HepG2 (cell line): ENCODE data around the gene PDGFB. TPM values are rescaled to one million over a fixed set of nuclear protein-coding genes. Genes with fewer than 3 reads are reported as not detected.

Source experiments
- ATAC-seq: fragments of 200-7000 bp; cut with Tn5 transposase; 3 replicates; pipeline ENCODE4 v1.9.1; 2020; ENCODE audit warnings: mild to moderate bottlenecking, moderate library complexity
- BruUV-seq: library from RNA; stranded (reverse); fragments of 400-500 nt; replicated peaks from 2 replicates; lab custom pipeline; 2021; lab: Mats Ljungman, UMichigan
- CTCF ChIA-PET: fragments of 300-600 bp; formaldehyde crosslinking; extraction: SDS; loops from one replicate; lab custom pipeline; 2021; ENCODE audit warnings: low total read pairs, inconsistent platforms, low intra/inter-chr PET ratio; lab: Yijun Ruan, JAX
- POLR2A ChIA-PET: fragments of 350-600 bp; sonication (Branson Sonifier 250); formaldehyde crosslinking; loops from one replicate; lab custom pipeline; 2020; ENCODE audit warnings: antibody characterized with exemption, inconsistent platforms; lab: Yijun Ruan, JAX
- DNase-seq: peaks from one replicate; pipeline ENCODE4 v3.0.0-alpha.2; 2015; ENCODE audit warnings: low spot score
- FAIRE-seq: peaks from 3 replicates; lab custom pipeline; 2011; peaks lifted over from hg19 to GRCh38; lab: Jason Lieb, UNC
- H2AFZ ChIP-seq: one replicate; pipeline ENCODE4 v1.6.1; 2011; ENCODE audit warnings: low read length, inconsistent platforms
- H3K27ac ChIP-seq: fragments of 300-600 bp; 3 replicates; pipeline ENCODE4 v1.8.0; 2011; ENCODE audit warnings: mixed run types, mild to moderate bottlenecking, mixed read lengths, low read length, inconsistent platforms; ENCODE audit not compliant: insufficient read depth; ENCODE audit errors: extremely low read length
- H3K27me3 ChIP-seq, 2 experiments: fragments of 200-600 bp in 1 of 2; 2 replicates in 1 of 2; 3 replicates in 1 of 2; pipeline versions ENCODE4 v1.6.0 to v1.8.0; 2011; ENCODE audit warnings: low read length in 2 of 2, mild to moderate bottlenecking in 2 of 2, moderate library complexity in 2 of 2, inconsistent platforms in 1 of 2; ENCODE audit not compliant: insufficient read depth in 2 of 2, control insufficient read depth in 1 of 2
- H3K36me3 ChIP-seq, 2 experiments: fragments of 200-600 bp in 1 of 2; replicated peaks in 1 of 2; 2 replicates in 1 of 2; 3 replicates in 1 of 2; pipeline versions ENCODE4 v1.5.1 to v1.8.0; 2011; ENCODE audit warnings: low read length in 2 of 2, inconsistent platforms in 1 of 2; ENCODE audit not compliant: insufficient read depth in 2 of 2, control insufficient read depth in 1 of 2
- H3K4me1 ChIP-seq: 2 replicates; pipeline ENCODE4 v1.5.1; 2012; ENCODE audit warnings: low read length, inconsistent platforms; ENCODE audit not compliant: insufficient read depth
- H3K4me2 ChIP-seq: 2 replicates; pipeline ENCODE4 v1.6.0; 2011; ENCODE audit warnings: low read depth, low read length, inconsistent platforms
- H3K4me3 ChIP-seq, 3 experiments: fragments of 200-600 bp in 1 of 3; sonication (generic), shearing (Covaris generic) in 1 of 3; replicated peaks in 1 of 3; 2 replicates each; pipeline ENCODE4 v1.5.1; 2011 to 2016; ENCODE audit warnings: low read length in 3 of 3, inconsistent platforms in 2 of 3, low read depth in 2 of 3, mild to moderate bottlenecking in 2 of 3, control low read depth in 1 of 3, mixed read lengths in 1 of 3; ENCODE audit not compliant: insufficient read depth in 1 of 3
- H3K79me2 ChIP-seq: one replicate; pipeline ENCODE4 v1.6.1; 2011; ENCODE audit warnings: low read length, inconsistent platforms; ENCODE audit not compliant: insufficient read depth
- H3K9ac ChIP-seq: 2 replicates; pipeline ENCODE4 v1.6.0; 2011; ENCODE audit warnings: mild to moderate bottlenecking, low read depth, low read length, inconsistent platforms; ENCODE audit not compliant: insufficient read depth
- H3K9me3 ChIP-seq: 2 replicates; pipeline ENCODE4 v1.5.1; 2012; ENCODE audit warnings: mild to moderate bottlenecking, low read length
- H4K20me1 ChIP-seq: 2 replicates; pipeline ENCODE4 v1.6.0; 2011; ENCODE audit warnings: inconsistent platforms, mild to moderate bottlenecking, low read length, moderate library complexity; ENCODE audit not compliant: insufficient read depth
- BRCA1 ChIP-seq: sonication (generic); formaldehyde crosslinking; IDR thresholded peaks from 2 replicates; pipeline ENCODE4 v1.4.0; 2020; ENCODE audit warnings: missing genetic modification reagents
- EZH2 ChIP-seq: conservative IDR thresholded peaks from 2 replicates; pipeline ENCODE4 v1.6.1; 2012; ENCODE audit warnings: mild to moderate bottlenecking, low read depth, low read length, moderate library complexity
- GATAD1 ChIP-seq: IDR thresholded peaks from 2 replicates; pipeline ENCODE4 v1.6.1; 2016; ENCODE audit warnings: missing genetic modification reagents, missing compliant biosample characterization
- GPN1 ChIP-seq: sonication (generic); formaldehyde crosslinking; IDR thresholded peaks from 2 replicates; pipeline ENCODE4 v1.5.1; 2020; ENCODE audit warnings: missing genetic modification reagents, borderline replicate concordance
- MAFF ChIP-seq: IDR thresholded peaks from 2 replicates; pipeline ENCODE4 v1.6.1; 2011; ENCODE audit warnings: low read depth, low read length, improper control_type of control experiment
- MLLT10 ChIP-seq: sonication (generic); formaldehyde crosslinking; IDR thresholded peaks from 2 replicates; pipeline ENCODE4 v1.4.0; 2020; ENCODE audit warnings: missing genetic modification reagents
- NAIF1 ChIP-seq: sonication (generic); formaldehyde crosslinking; IDR thresholded peaks from 2 replicates; pipeline ENCODE4 v1.5.0; 2020; ENCODE audit warnings: mild to moderate bottlenecking, missing genetic modification reagents, borderline replicate concordance
- NR3C1 ChIP-seq: sonication (generic); formaldehyde crosslinking; IDR thresholded peaks from 2 replicates; pipeline ENCODE4 v1.4.0; 2020; ENCODE audit warnings: missing genetic modification reagents
- RXRB ChIP-seq: IDR thresholded peaks from 2 replicates; pipeline ENCODE4 v1.6.1; 2016; ENCODE audit warnings: borderline replicate concordance, missing genetic modification reagents, missing compliant biosample characterization
- SETDB1 ChIP-seq: sonication (generic); formaldehyde crosslinking; IDR thresholded peaks from 2 replicates; pipeline ENCODE4 v1.5.1; 2020; ENCODE audit warnings: missing genetic modification reagents, mild to moderate bottlenecking, borderline replicate concordance
- ZNF275 ChIP-seq: sonication (generic); formaldehyde crosslinking; IDR thresholded peaks from 2 replicates; pipeline ENCODE4 v1.8.0; 2022; ENCODE audit warnings: missing genetic modification reagents, mild to moderate bottlenecking, inconsistent platforms, borderline replicate concordance
- ZNF382 ChIP-seq: sonication (generic); formaldehyde crosslinking; IDR thresholded peaks from 2 replicates; pipeline ENCODE4 v1.5.0; 2020; ENCODE audit warnings: missing genetic modification reagents, mild to moderate bottlenecking, borderline replicate concordance
- ZNF598 ChIP-seq: sonication (generic); formaldehyde crosslinking; IDR thresholded peaks from 2 replicates; pipeline ENCODE4 v1.5.1; 2020; ENCODE audit warnings: mild to moderate bottlenecking, missing genetic modification reagents, borderline replicate concordance
- ZNF816 ChIP-seq: sonication (generic); formaldehyde crosslinking; IDR thresholded peaks from 2 replicates; pipeline ENCODE4 v1.8.0; 2022; ENCODE audit warnings: missing genetic modification reagents, mild to moderate bottlenecking, borderline replicate concordance
- ZSCAN20 ChIP-seq: sonication (generic); formaldehyde crosslinking; IDR thresholded peaks from 2 replicates; pipeline ENCODE4 v1.4.0; 2020; ENCODE audit warnings: missing genetic modification reagents, mild to moderate bottlenecking, borderline replicate concordance
- WGBS: methylation state at CpG from one replicate; pipeline ENCODE4 v1.1.6; 2017; ENCODE audit warnings: low lambda C conversion rate; 5-methylcytosine and 5-hydroxymethylcytosine counted together
- in situ Hi-C: cut with HindIII; loops from 2 replicates; pipeline ENCODE4 v1.10.0; 2017; ENCODE audit warnings: low pct_unique_long_range_greater_than_20kb; ENCODE audit not compliant: extremely low pct_ligation_motif_present
- intact Hi-C: fragments of 100-400 bp; cut with micrococcal nuclease; formaldehyde crosslinking; loops from one replicate; pipeline ENCODE4 v1.10.0; 2022; ENCODE audit not compliant: unreplicated experiment
- polyA plus RNA-seq, 8 experiments: library from polyadenylated mRNA; depleted of rRNA in 3 of 8; stranded (reverse) in 7 of 8; unstranded in 1 of 8; fragments of >200 nt; fragmentation: Illumina TruSeq in 4 of 8; extraction: Trizol in 4 of 8; gene quantifications; 2 replicates each; pipeline versions ENCODE4 v1.2.1 to v1.2.3, GENCODE V29; 2011 to 2016; ENCODE audit warnings: low read depth in 4 of 8, missing spikeins in 1 of 8, mixed read lengths in 1 of 8; ENCODE audit not compliant: insufficient read depth in 1 of 8
- total RNA-seq, 5 experiments: library from RNA; depleted of rRNA; stranded (reverse); fragments of >200 nt; fragmentation: Illumina TruSeq; extraction: Trizol; gene quantifications; 2 replicates each; pipeline ENCODE4 v1.2.3, GENCODE V29; 2016; ENCODE audit warnings: low read depth in 1 of 5
- TF ChIP-seq, protein P1 (sequence below): sonication (generic); formaldehyde crosslinking; IDR thresholded peaks from 2 replicates; pipeline ENCODE4 v1.4.0; 2020; ENCODE audit warnings: mild to moderate bottlenecking, missing genetic modification reagents
- TF ChIP-seq, protein P2 (sequence below): sonication (generic); formaldehyde crosslinking; IDR thresholded peaks from 2 replicates; pipeline ENCODE4 v1.4.0; 2020; ENCODE audit warnings: missing genetic modification reagents, borderline replicate concordance

The PDGFB gene
- total and polyA plus RNA-seq, 2 of the 13 experiments (the other 11 are each of a cell fraction or from before 2014, with no cell fraction given), result 1.4 to 10.1 TPM

GRCh38 chr22:39276440-39277141 lies 31.8 kb upstream of the PDGFB start (continued):
- no peak for TF ChIP-seq NAIF1 (CRISPR knock-in tag)
- no peak for TF ChIP-seq NR3C1 (CRISPR knock-in tag)
- TF ChIP-seq ZNF275 (CRISPR knock-in tag), result no peak
- TF ChIP-seq ZNF382 (CRISPR knock-in tag), result no peak
- TF ChIP-seq BRCA1, result no peak
- TF ChIP-seq EZH2, result no peak
- no peak for TF ChIP-seq ZSCAN20 (CRISPR knock-in tag)
- no peak for TF ChIP-seq ZNF816
- no peak for TF ChIP-seq ZNF598 (CRISPR knock-in tag)
- no peak for TF ChIP-seq GPN1 (CRISPR knock-in tag)

- TF ChIP-seq, protein P1, sequence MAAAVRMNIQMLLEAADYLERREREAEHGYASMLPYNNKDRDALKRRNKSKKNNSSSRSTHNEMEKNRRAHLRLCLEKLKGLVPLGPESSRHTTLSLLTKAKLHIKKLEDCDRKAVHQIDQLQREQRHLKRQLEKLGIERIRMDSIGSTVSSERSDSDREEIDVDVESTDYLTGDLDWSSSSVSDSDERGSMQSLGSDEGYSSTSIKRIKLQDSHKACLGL (CRISPR knock-in tag), result no peak
- TF ChIP-seq MLLT10 (CRISPR knock-in tag) (no peak), SETDB1 (CRISPR knock-in tag) (no peak), GATAD1 (CRISPR knock-in tag) (no peak), RXRB (CRISPR knock-in tag) (no peak), MAFF (no peak)
- TF ChIP-seq, protein P2, sequence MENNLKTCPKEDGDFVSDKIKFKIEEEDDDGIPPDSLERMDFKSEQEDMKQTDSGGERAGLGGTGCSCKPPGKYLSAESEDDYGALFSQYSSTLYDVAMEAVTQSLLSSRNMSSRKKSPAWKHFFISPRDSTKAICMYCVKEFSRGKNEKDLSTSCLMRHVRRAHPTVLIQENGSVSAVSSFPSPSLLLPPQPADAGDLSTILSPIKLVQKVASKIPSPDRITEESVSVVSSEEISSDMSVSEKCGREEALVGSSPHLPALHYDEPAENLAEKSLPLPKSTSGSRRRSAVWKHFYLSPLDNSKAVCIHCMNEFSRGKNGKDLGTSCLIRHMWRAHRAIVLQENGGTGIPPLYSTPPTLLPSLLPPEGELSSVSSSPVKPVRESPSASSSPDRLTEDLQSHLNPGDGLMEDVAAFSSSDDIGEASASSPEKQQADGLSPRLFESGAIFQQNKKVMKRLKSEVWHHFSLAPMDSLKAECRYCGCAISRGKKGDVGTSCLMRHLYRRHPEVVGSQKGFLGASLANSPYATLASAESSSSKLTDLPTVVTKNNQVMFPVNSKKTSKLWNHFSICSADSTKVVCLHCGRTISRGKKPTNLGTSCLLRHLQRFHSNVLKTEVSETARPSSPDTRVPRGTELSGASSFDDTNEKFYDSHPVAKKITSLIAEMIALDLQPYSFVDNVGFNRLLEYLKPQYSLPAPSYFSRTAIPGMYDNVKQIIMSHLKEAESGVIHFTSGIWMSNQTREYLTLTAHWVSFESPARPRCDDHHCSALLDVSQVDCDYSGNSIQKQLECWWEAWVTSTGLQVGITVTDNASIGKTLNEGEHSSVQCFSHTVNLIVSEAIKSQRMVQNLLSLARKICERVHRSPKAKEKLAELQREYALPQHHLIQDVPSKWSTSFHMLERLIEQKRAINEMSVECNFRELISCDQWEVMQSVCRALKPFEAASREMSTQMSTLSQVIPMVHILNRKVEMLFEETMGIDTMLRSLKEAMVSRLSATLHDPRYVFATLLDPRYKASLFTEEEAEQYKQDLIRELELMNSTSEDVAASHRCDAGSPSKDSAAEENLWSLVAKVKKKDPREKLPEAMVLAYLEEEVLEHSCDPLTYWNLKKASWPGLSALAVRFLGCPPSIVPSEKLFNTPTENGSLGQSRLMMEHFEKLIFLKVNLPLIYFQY (CRISPR knock-in tag), result no peak
- Histone ChIP-seq H3K27ac (no peak overlapping the region), H3K4me1 (peaks cover 21% of the 10 kb centered on the region), H3K4me3 (no peak overlapping the region), H3K27me3 (peaks cover 9 to 36% of the 10 kb centered on the region in 2 experiments), H3K79me2 (no peaks in the 10 kb centered on the region), H4K20me1 (no peaks in the 10 kb centered on the region), H3K9me3 (no peaks in the 10 kb centered on the region), H3K36me3 (no peaks in the 10 kb centered on the region), H2AFZ (no peak overlapping the region), H3K4me2 (no peak overlapping the region), H3K9ac (no peak overlapping the region)
- FAIRE-seq (no peak), DNase-seq (no peak), ATAC-seq (no peak)
- ChIA-PET POLR2A (no interaction called here), CTCF (no interaction called here)
- in situ Hi-C loops, result no loop called here
- intact Hi-C loops, result no loop called here
- BruUV-seq, result no TSS peak
- WGBS, result 59% methylated on average over 9 of the region's 9 CpGs
Observed at GRCh38 chr22:39275814-39276439, 31.1 kb upstream of the PDGFB start.
